Amygdala (tissue), 56 donors: ENCODE results near the gene ZKSCAN1.

Source experiments
- DNase-seq, 56 donors: peaks; one replicate each; lab custom pipeline; 2025; lab: John Stamatoyannopoulos, UW

ZKSCAN1 gene

GRCh38 chr7:100033526-100033925 is 18.1 kb downstream of the ZKSCAN1 start:
- DNase-seq, result no peak

- DNase-seq, result no peak
Measured at GRCh38 chr7:100034871-100035510, 19.6 kb downstream of the ZKSCAN1 start.

- DNase-seq, result no peak
Measured at GRCh38 chr7:100035876-100036275, 20.5 kb downstream of the ZKSCAN1 start.

- DNase-seq, result no peak
Measured at GRCh38 chr7:100038326-100038725, 22.9 kb downstream of the ZKSCAN1 start.

GRCh38 chr7:100040575-100040974 is 25.2 kb downstream of the ZKSCAN1 start:
- no peak for DNase-seq

GRCh38 chr7:100044718-100045117 is 29.3 kb downstream of the ZKSCAN1 start:
- peak in 6 of 56 donors; percentile 1 to 15 (median 3) for DNase-seq

GRCh38 chr7:100048680-100049079 is 33.3 kb downstream of the ZKSCAN1 start:
- DNase-seq, result no peak

GRCh38 chr7:100049441-100050291 is 34.3 kb downstream of the ZKSCAN1 start, which contains the start of gene ZSCAN21:
Gene ZSCAN21 (plus strand): TSS chr7:100049774. CDS start chr7:100057007, 7,233 bp downstream.
- DNase-seq, result peak in 55 of 56 donors; percentile 32 to 86 (median 73)

GRCh38 chr7:100051611-100052010 is 36.2 kb downstream of the ZKSCAN1 start:
- DNase-seq, result no peak

- peak in 44 of 56 donors; percentile 6 to 76 (median 37) for DNase-seq
Measured at GRCh38 chr7:100053215-100053614, 37.8 kb downstream of the ZKSCAN1 start.

GRCh38 chr7:100057006-100057405 is 41.6 kb downstream of the ZKSCAN1 start:
- no peak for DNase-seq

- no peak for DNase-seq
Measured at GRCh38 chr7:100059251-100059739, 43.9 kb downstream of the ZKSCAN1 start.

- DNase-seq, result no peak
Measured at GRCh38 chr7:100061518-100062193, 46.3 kb downstream of the ZKSCAN1 start.

- DNase-seq, result no peak
Measured at GRCh38 chr7:100063376-100063775, 48.0 kb downstream of the ZKSCAN1 start.

- DNase-seq, result no peak
Measured at GRCh38 chr7:100064162-100064561, 48.8 kb downstream of the ZKSCAN1 start.

GRCh38 chr7:100065452-100066186 is 50.2 kb downstream of the ZKSCAN1 start:
- no peak for DNase-seq

- DNase-seq, result peak in 13 of 56 donors; percentile 1 to 50 (median 14)
Measured at GRCh38 chr7:100066953-100067352, 51.6 kb downstream of the ZKSCAN1 start.

- no peak for DNase-seq
Measured at GRCh38 chr7:100069991-100070390, 54.6 kb downstream of the ZKSCAN1 start.

GRCh38 chr7:100071018-100071723 is 55.8 kb downstream of the ZKSCAN1 start:
- no peak for DNase-seq

- DNase-seq, result no peak
Measured at GRCh38 chr7:100072462-100072861, 57.1 kb downstream of the ZKSCAN1 start.
